Anterior cingulate cortex (tissue), 58 donors: ENCODE data around the gene LRRC8D.

Source experiments
- DNase-seq, 58 donors: peaks; one replicate each; lab custom pipeline; 2025; lab: John Stamatoyannopoulos, UW

Gene LRRC8D

GRCh38 chr1:89952605-89953130, 131.8 kb downstream of the LRRC8D start:
- no peak for DNase-seq

- no peak for DNase-seq
Measured at GRCh38 chr1:89953131-89953626, 132.3 kb downstream of the LRRC8D start.

GRCh38 chr1:89953929-89954328, 133.1 kb downstream of the LRRC8D start:
- no peak for DNase-seq

- DNase-seq: no peak
Measured at GRCh38 chr1:89954401-89954800, 133.6 kb downstream of the LRRC8D start.

- no peak for DNase-seq
Measured at GRCh38 chr1:89955311-89956205, 134.7 kb downstream of the LRRC8D start.

GRCh38 chr1:89957107-89957506, 136.3 kb downstream of the LRRC8D start:
- peak in 1 of 58 donors; percentile 24 for DNase-seq

- DNase-seq: no peak
Measured at GRCh38 chr1:89958851-89959654, 138.2 kb downstream of the LRRC8D start.

- DNase-seq: no peak
Measured at GRCh38 chr1:89959719-89960118, 138.9 kb downstream of the LRRC8D start.

- no peak for DNase-seq
Measured at GRCh38 chr1:89962024-89962741, 141.4 kb downstream of the LRRC8D start.

GRCh38 chr1:89962742-89963075, 141.9 kb downstream of the LRRC8D start:
- no peak for DNase-seq

- DNase-seq: no peak
Measured at GRCh38 chr1:89965193-89965768, 144.4 kb downstream of the LRRC8D start.

- DNase-seq: no peak
Measured at GRCh38 chr1:89966656-89967055, 145.8 kb downstream of the LRRC8D start.

GRCh38 chr1:89971600-89971999, 150.8 kb downstream of the LRRC8D start:
- DNase-seq: no peak

- no peak for DNase-seq
Measured at GRCh38 chr1:89972024-89972423, 151.2 kb downstream of the LRRC8D start.

- no peak for DNase-seq
Measured at GRCh38 chr1:89973471-89974127, 152.8 kb downstream of the LRRC8D start.

- no peak for DNase-seq
Measured at GRCh38 chr1:89974256-89974655, 153.4 kb downstream of the LRRC8D start.

GRCh38 chr1:89974696-89975470, 154.1 kb downstream of the LRRC8D start:
- DNase-seq: no peak

GRCh38 chr1:89975540-89976125, 154.8 kb downstream of the LRRC8D start:
- no peak for DNase-seq
